Measurements from ENCODE around the gene EPHA3. TPM values are rescaled to one million over a fixed set of nuclear protein-coding genes. Genes with fewer than 3 reads are reported as not detected.

EPHA3 gene
- polyA plus RNA-seq, 2 donors: 0.18 to 0.38 TPM

GRCh38 chr3:89280822-89281365, 173.5 kb downstream of the EPHA3 start:
- Histone ChIP-seq H3K4me1 (ENCODE audit: control insufficient read depth in 2 of 2, insufficient read depth in 2 of 2, low read length in 1 of 2) (no peaks in the 10 kb centered on the region), H3K4me3 (ENCODE audit: low read depth in 1 of 2, low read length in 2 of 2) (no peak overlapping the region), H3K9me3 (ENCODE audit: control insufficient read depth in 2 of 2, insufficient read depth in 1 of 2, low read depth in 1 of 2, low read length in 1 of 2) (no peaks in the 10 kb centered on the region), H3K36me3 (ENCODE audit: control insufficient read depth in 2 of 2, insufficient read depth in 2 of 2, low read length in 1 of 2) (no peaks in the 10 kb centered on the region), H3K27ac (ENCODE audit: low read depth in 2 of 2, low read length in 1 of 2) (no peak overlapping the region), H3K27me3 (ENCODE audit: control insufficient read depth in 1 of 2, insufficient read depth in 2 of 2, low read length in 2 of 2) (no peaks in the 10 kb centered on the region)
- 95% methylated on average over 11 of the region's 11 CpGs for WGBS, 2 donors

- WGBS, 2 donors: 76 to 85% methylated on average over 1 of the region's 1 CpG
- H3K36me3 ChIP-seq (ENCODE audit: control insufficient read depth in 2 of 2, insufficient read depth in 2 of 2, low read length in 1 of 2): no peaks in the 10 kb centered on the region
- H3K27me3 ChIP-seq (ENCODE audit: control insufficient read depth in 1 of 2, insufficient read depth in 2 of 2, low read length in 2 of 2): no peaks in the 10 kb centered on the region
- H3K4me3 ChIP-seq (ENCODE audit: low read depth in 1 of 2, low read length in 2 of 2): no peak overlapping the region
- no peaks in the 10 kb centered on the region for H3K4me1 ChIP-seq (ENCODE audit: control insufficient read depth in 2 of 2, insufficient read depth in 2 of 2, low read length in 1 of 2)
- H3K27ac ChIP-seq (ENCODE audit: low read depth in 2 of 2, low read length in 1 of 2): no peak overlapping the region
- no peaks in the 10 kb centered on the region for H3K9me3 ChIP-seq (ENCODE audit: control insufficient read depth in 2 of 2, insufficient read depth in 1 of 2, low read depth in 1 of 2, low read length in 1 of 2)
Observed at GRCh38 chr3:89287902-89288508, 180.6 kb downstream of the EPHA3 start.

GRCh38 chr3:89289574-89290190, 182.3 kb downstream of the EPHA3 start:
- H3K4me3 ChIP-seq (ENCODE audit: low read depth in 1 of 2, low read length in 2 of 2): no peak overlapping the region
- H3K9me3 ChIP-seq (ENCODE audit: control insufficient read depth in 2 of 2, insufficient read depth in 1 of 2, low read depth in 1 of 2, low read length in 1 of 2): no peaks in the 10 kb centered on the region
- H3K36me3 ChIP-seq (ENCODE audit: control insufficient read depth in 2 of 2, insufficient read depth in 2 of 2, low read length in 1 of 2): no peaks in the 10 kb centered on the region
- H3K4me1 ChIP-seq (ENCODE audit: control insufficient read depth in 2 of 2, insufficient read depth in 2 of 2, low read length in 1 of 2): no peaks in the 10 kb centered on the region
- 84 to 88% methylated on average over 5 of the region's 5 CpGs for WGBS, 2 donors
- no peaks in the 10 kb centered on the region for H3K27me3 ChIP-seq (ENCODE audit: control insufficient read depth in 1 of 2, insufficient read depth in 2 of 2, low read length in 2 of 2)
- no peak overlapping the region for H3K27ac ChIP-seq (ENCODE audit: low read depth in 2 of 2, low read length in 1 of 2)

GRCh38 chr3:89297199-89297598, 189.8 kb downstream of the EPHA3 start:
- no peaks in the 10 kb centered on the region for H3K27me3 ChIP-seq (ENCODE audit: control insufficient read depth in 1 of 2, insufficient read depth in 2 of 2, low read length in 2 of 2)
- no peaks in the 10 kb centered on the region for H3K4me1 ChIP-seq (ENCODE audit: control insufficient read depth in 2 of 2, insufficient read depth in 2 of 2, low read length in 1 of 2)
- no peak overlapping the region for H3K27ac ChIP-seq (ENCODE audit: low read depth in 2 of 2, low read length in 1 of 2)
- no peaks in the 10 kb centered on the region for H3K36me3 ChIP-seq (ENCODE audit: control insufficient read depth in 2 of 2, insufficient read depth in 2 of 2, low read length in 1 of 2)
- H3K4me3 ChIP-seq (ENCODE audit: low read depth in 1 of 2, low read length in 2 of 2): no peak overlapping the region
- H3K9me3 ChIP-seq (ENCODE audit: control insufficient read depth in 2 of 2, insufficient read depth in 1 of 2, low read depth in 1 of 2, low read length in 1 of 2): no peaks in the 10 kb centered on the region
- WGBS, 2 donors: 82 to 94% methylated on average over 1 of the region's 1 CpG

GRCh38 chr3:89300526-89300925, 193.1 kb downstream of the EPHA3 start:
- Histone ChIP-seq H3K4me3 (ENCODE audit: low read depth in 1 of 2, low read length in 2 of 2) (no peak overlapping the region), H3K27me3 (ENCODE audit: control insufficient read depth in 1 of 2, insufficient read depth in 2 of 2, low read length in 2 of 2) (no peaks in the 10 kb centered on the region), H3K27ac (ENCODE audit: low read depth in 2 of 2, low read length in 1 of 2) (no peak overlapping the region), H3K9me3 (ENCODE audit: control insufficient read depth in 2 of 2, insufficient read depth in 1 of 2, low read depth in 1 of 2, low read length in 1 of 2) (no peaks in the 10 kb centered on the region), H3K36me3 (ENCODE audit: control insufficient read depth in 2 of 2, insufficient read depth in 2 of 2, low read length in 1 of 2) (no peaks in the 10 kb centered on the region), H3K4me1 (ENCODE audit: control insufficient read depth in 2 of 2, insufficient read depth in 2 of 2, low read length in 1 of 2) (no peaks in the 10 kb centered on the region)
- 57 to 58% methylated on average over 2 of the region's 2 CpGs for WGBS, 2 donors

GRCh38 chr3:89300981-89301380, 193.6 kb downstream of the EPHA3 start:
- Histone ChIP-seq H3K27ac (ENCODE audit: low read depth in 2 of 2, low read length in 1 of 2) (no peak overlapping the region), H3K9me3 (ENCODE audit: control insufficient read depth in 2 of 2, insufficient read depth in 1 of 2, low read depth in 1 of 2, low read length in 1 of 2) (no peaks in the 10 kb centered on the region), H3K36me3 (ENCODE audit: control insufficient read depth in 2 of 2, insufficient read depth in 2 of 2, low read length in 1 of 2) (no peaks in the 10 kb centered on the region), H3K27me3 (ENCODE audit: control insufficient read depth in 1 of 2, insufficient read depth in 2 of 2, low read length in 2 of 2) (no peaks in the 10 kb centered on the region), H3K4me1 (ENCODE audit: control insufficient read depth in 2 of 2, insufficient read depth in 2 of 2, low read length in 1 of 2) (no peaks in the 10 kb centered on the region), H3K4me3 (ENCODE audit: low read depth in 1 of 2, low read length in 2 of 2) (no peak overlapping the region)
- WGBS, 2 donors: 50 to 58% methylated on average over 2 of the region's 2 CpGs

- no peaks in the 10 kb centered on the region for H3K36me3 ChIP-seq (ENCODE audit: control insufficient read depth in 2 of 2, insufficient read depth in 2 of 2, low read length in 1 of 2)
- no peaks in the 10 kb centered on the region for H3K9me3 ChIP-seq (ENCODE audit: control insufficient read depth in 2 of 2, insufficient read depth in 1 of 2, low read depth in 1 of 2, low read length in 1 of 2)
- no peaks in the 10 kb centered on the region for H3K27me3 ChIP-seq (ENCODE audit: control insufficient read depth in 1 of 2, insufficient read depth in 2 of 2, low read length in 2 of 2)
- no peak overlapping the region for H3K27ac ChIP-seq (ENCODE audit: low read depth in 2 of 2, low read length in 1 of 2)
- H3K4me3 ChIP-seq (ENCODE audit: low read depth in 1 of 2, low read length in 2 of 2): no peak overlapping the region
- H3K4me1 ChIP-seq (ENCODE audit: control insufficient read depth in 2 of 2, insufficient read depth in 2 of 2, low read length in 1 of 2): no peaks in the 10 kb centered on the region
Observed at GRCh38 chr3:89303701-89304100, 196.3 kb downstream of the EPHA3 start.

- no peak overlapping the region for H3K27ac ChIP-seq (ENCODE audit: low read depth in 2 of 2, low read length in 1 of 2)
- H3K4me1 ChIP-seq (ENCODE audit: control insufficient read depth in 2 of 2, insufficient read depth in 2 of 2, low read length in 1 of 2): no peaks in the 10 kb centered on the region
- WGBS, 2 donors: 42 to 47% methylated on average over 2 of the region's 2 CpGs
- H3K36me3 ChIP-seq (ENCODE audit: control insufficient read depth in 2 of 2, insufficient read depth in 2 of 2, low read length in 1 of 2): no peaks in the 10 kb centered on the region
- H3K4me3 ChIP-seq (ENCODE audit: low read depth in 1 of 2, low read length in 2 of 2): no peak overlapping the region
- no peaks in the 10 kb centered on the region for H3K27me3 ChIP-seq (ENCODE audit: control insufficient read depth in 1 of 2, insufficient read depth in 2 of 2, low read length in 2 of 2)
- no peaks in the 10 kb centered on the region for H3K9me3 ChIP-seq (ENCODE audit: control insufficient read depth in 2 of 2, insufficient read depth in 1 of 2, low read depth in 1 of 2, low read length in 1 of 2)
Observed at GRCh38 chr3:89306540-89306939, 199.1 kb downstream of the EPHA3 start.

GRCh38 chr3:89311581-89311980, 204.2 kb downstream of the EPHA3 start:
- WGBS, 2 donors: 62 to 69% methylated on average over 2 of the region's 2 CpGs
- no peak overlapping the region for H3K27ac ChIP-seq (ENCODE audit: low read depth in 2 of 2, low read length in 1 of 2)
- H3K36me3 ChIP-seq (ENCODE audit: control insufficient read depth in 2 of 2, insufficient read depth in 2 of 2, low read length in 1 of 2): no peaks in the 10 kb centered on the region
- no peaks in the 10 kb centered on the region for H3K4me1 ChIP-seq (ENCODE audit: control insufficient read depth in 2 of 2, insufficient read depth in 2 of 2, low read length in 1 of 2)
- H3K4me3 ChIP-seq (ENCODE audit: low read depth in 1 of 2, low read length in 2 of 2): no peak overlapping the region
- H3K27me3 ChIP-seq (ENCODE audit: control insufficient read depth in 1 of 2, insufficient read depth in 2 of 2, low read length in 2 of 2): no peaks in the 10 kb centered on the region
- H3K9me3 ChIP-seq (ENCODE audit: control insufficient read depth in 2 of 2, insufficient read depth in 1 of 2, low read depth in 1 of 2, low read length in 1 of 2): no peaks in the 10 kb centered on the region

GRCh38 chr3:89312141-89312540, 204.7 kb downstream of the EPHA3 start:
- Histone ChIP-seq H3K36me3 (ENCODE audit: control insufficient read depth in 2 of 2, insufficient read depth in 2 of 2, low read length in 1 of 2) (no peaks in the 10 kb centered on the region), H3K27ac (ENCODE audit: low read depth in 2 of 2, low read length in 1 of 2) (no peak overlapping the region), H3K27me3 (ENCODE audit: control insufficient read depth in 1 of 2, insufficient read depth in 2 of 2, low read length in 2 of 2) (no peaks in the 10 kb centered on the region), H3K4me1 (ENCODE audit: control insufficient read depth in 2 of 2, insufficient read depth in 2 of 2, low read length in 1 of 2) (no peaks in the 10 kb centered on the region), H3K9me3 (ENCODE audit: control insufficient read depth in 2 of 2, insufficient read depth in 1 of 2, low read depth in 1 of 2, low read length in 1 of 2) (no peaks in the 10 kb centered on the region), H3K4me3 (ENCODE audit: low read depth in 1 of 2, low read length in 2 of 2) (no peak overlapping the region)
- 88% methylated on average over 4 of the region's 4 CpGs for WGBS, 2 donors

Measured in esophagus (tissue), 2 donors.